Ovary (tissue), 3 donors: ENCODE results near the gene PDZRN3.

ENCODE experiments used
- POLR2A ChIP-seq: fragments of 450-650 bp; IDR thresholded peaks from one replicate; pipeline ENCODE4 v1.6.1; 2017; ENCODE audit warnings: antibody characterized with exemption, mild to moderate bottlenecking, moderate library complexity
- TF ChIP-seq, protein P1 (sequence below), 3 donors: fragments of 450-650 bp in 2 of 3; fragments of 200-600 bp in 1 of 3; IDR thresholded peaks; one replicate each; pipeline versions ENCODE4 v1.5.1 to v1.8.0; 2016 to 2022; ENCODE audit warnings: antibody characterized with exemption in 3 of 3, mild to moderate bottlenecking in 1 of 3
- donor health status: DM: no; HTN: no; CAD: no.

DNA sequence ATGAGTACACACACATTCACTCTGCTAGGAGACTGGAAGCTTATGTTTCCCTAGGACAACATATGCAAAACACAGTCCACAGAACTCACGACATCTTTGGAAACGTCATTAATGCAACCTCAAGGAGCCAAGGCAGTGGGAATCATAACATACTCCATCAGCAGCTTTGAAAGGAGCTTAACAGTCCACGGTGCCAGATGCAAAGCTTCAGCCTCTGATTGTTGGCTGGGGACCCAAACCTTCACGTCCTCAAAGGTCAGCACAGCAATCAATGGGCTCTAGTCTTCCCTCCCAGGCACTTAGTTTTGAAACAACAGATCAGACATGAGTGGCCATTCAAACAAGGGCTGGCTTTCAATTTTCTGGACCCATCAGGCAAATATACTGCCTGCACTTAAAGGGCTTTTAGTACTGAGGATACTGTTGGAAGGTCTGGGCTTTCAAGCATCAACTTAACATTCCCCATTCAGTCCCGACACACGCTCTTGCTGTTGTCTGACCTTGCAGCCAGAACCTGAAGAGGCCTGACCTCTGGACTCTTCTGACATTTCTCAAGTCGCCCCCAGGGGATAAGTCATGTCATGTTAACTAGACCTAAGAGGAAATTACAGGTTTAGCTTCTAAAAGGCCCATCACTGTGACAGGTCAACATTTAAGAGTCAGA is 223.0 kb downstream of the PDZRN3 start:
- TF ChIP-seq POLR2A = no peak
- TF ChIP-seq, protein P1, sequence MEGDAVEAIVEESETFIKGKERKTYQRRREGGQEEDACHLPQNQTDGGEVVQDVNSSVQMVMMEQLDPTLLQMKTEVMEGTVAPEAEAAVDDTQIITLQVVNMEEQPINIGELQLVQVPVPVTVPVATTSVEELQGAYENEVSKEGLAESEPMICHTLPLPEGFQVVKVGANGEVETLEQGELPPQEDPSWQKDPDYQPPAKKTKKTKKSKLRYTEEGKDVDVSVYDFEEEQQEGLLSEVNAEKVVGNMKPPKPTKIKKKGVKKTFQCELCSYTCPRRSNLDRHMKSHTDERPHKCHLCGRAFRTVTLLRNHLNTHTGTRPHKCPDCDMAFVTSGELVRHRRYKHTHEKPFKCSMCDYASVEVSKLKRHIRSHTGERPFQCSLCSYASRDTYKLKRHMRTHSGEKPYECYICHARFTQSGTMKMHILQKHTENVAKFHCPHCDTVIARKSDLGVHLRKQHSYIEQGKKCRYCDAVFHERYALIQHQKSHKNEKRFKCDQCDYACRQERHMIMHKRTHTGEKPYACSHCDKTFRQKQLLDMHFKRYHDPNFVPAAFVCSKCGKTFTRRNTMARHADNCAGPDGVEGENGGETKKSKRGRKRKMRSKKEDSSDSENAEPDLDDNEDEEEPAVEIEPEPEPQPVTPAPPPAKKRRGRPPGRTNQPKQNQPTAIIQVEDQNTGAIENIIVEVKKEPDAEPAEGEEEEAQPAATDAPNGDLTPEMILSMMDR (IDR thresholded peaks at IDR 0.05) = no peak
